Activated CD4-positive, alpha-beta memory T cell treated with anti-CD3 and anti-CD28 coated beads, Interleukin-2, amount 10 ng/mL, durations not matched to agents 7 days and 5 days (primary cell): Measurements from ENCODE around the gene OR9A2. TPM values are rescaled to one million over a fixed set of nuclear protein-coding genes. Genes with fewer than 3 reads are reported as not detected.

Experiments used
- CTCF ChIA-PET: fragments of 350-600 bp; sonication (Branson Sonifier 250); formaldehyde crosslinking; loops from one replicate; lab custom pipeline; 2021; ENCODE audit warnings: antibody characterized with exemption, inconsistent platforms; lab: Charles Lee
- POLR2A ChIA-PET: fragments of 350-600 bp; sonication (Branson Sonifier 250); formaldehyde crosslinking; loops from one replicate; lab custom pipeline; 2021; ENCODE audit warnings: antibody characterized with exemption; lab: Charles Lee
- DNase-seq: peaks from one replicate; pipeline ENCODE4 v3.0.0-alpha.2; 2020
- H3K27ac Mint-ChIP-seq: one replicate; pipeline ENCODE4 v1.8.0; 2021; ENCODE audit warnings: mild to moderate bottlenecking, mixed read lengths
- H3K27me3 Mint-ChIP-seq: one replicate; pipeline ENCODE4 v1.8.0; 2021; ENCODE audit warnings: mixed read lengths
- H3K36me3 Mint-ChIP-seq: one replicate; pipeline ENCODE4 v1.8.0; 2021; ENCODE audit warnings: low read depth, mixed read lengths
- H3K4me1 Mint-ChIP-seq: one replicate; pipeline ENCODE4 v1.8.0; 2021; ENCODE audit warnings: mixed read lengths
- H3K4me3 Mint-ChIP-seq: one replicate; pipeline ENCODE4 v1.8.0; 2021; ENCODE audit warnings: mild to moderate bottlenecking, mixed read lengths
- H3K9me3 Mint-ChIP-seq: one replicate; pipeline ENCODE4 v1.8.0; 2021; ENCODE audit warnings: mixed read lengths
- total RNA-seq, 2 experiments: library from RNA; stranded (reverse); gene quantifications; one replicate each; pipeline ENCODE4 v1.2.3, GENCODE V29; 2021

The OR9A2 gene
- total RNA-seq, 2 experiments from 2014 or later, result not detected

GRCh38 chr7:143043391-143043790, 16.5 kb upstream of the OR9A2 start:
- Mint-ChIP-seq H3K27me3 (peaks cover 12% of the 10 kb centered on the region), H3K4me3 (no peak overlapping the region), H3K36me3 (no peaks in the 10 kb centered on the region), H3K4me1 (no peaks in the 10 kb centered on the region), H3K9me3 (no peaks in the 10 kb centered on the region), H3K27ac (no peak overlapping the region)
- ChIA-PET POLR2A (interaction anchor here (1.0 kb wide), 1 partner anchor 32 kb away, joined by 3 read pairs; no protein-coding TSS in a partner anchor), CTCF (no interaction called here)
- DNase-seq, result no peak

- H3K27me3 Mint-ChIP-seq, result peaks cover 12% of the 10 kb centered on the region
- no peak for DNase-seq
- ChIA-PET POLR2A (interaction anchor here (1.0 kb wide), 1 partner anchor 32 kb away, joined by 3 read pairs; no protein-coding TSS in a partner anchor), CTCF (no interaction called here)
- H3K36me3 Mint-ChIP-seq, result no peaks in the 10 kb centered on the region
- H3K4me3 Mint-ChIP-seq, result no peak overlapping the region
- no peaks in the 10 kb centered on the region for H3K4me1 Mint-ChIP-seq
- no peaks in the 10 kb centered on the region for H3K9me3 Mint-ChIP-seq
- no peak overlapping the region for H3K27ac Mint-ChIP-seq
Observed at GRCh38 chr7:143042790-143043271, 15.9 kb upstream of the OR9A2 start.

GRCh38 chr7:143042159-143042789, 15.3 kb upstream of the OR9A2 start:
- H3K27me3 Mint-ChIP-seq, result peaks cover 12% of the 10 kb centered on the region
- ChIA-PET CTCF (no interaction called here), POLR2A (no interaction called here)
- no peaks in the 10 kb centered on the region for H3K36me3 Mint-ChIP-seq
- H3K4me3 Mint-ChIP-seq, result no peak overlapping the region
- H3K9me3 Mint-ChIP-seq, result no peaks in the 10 kb centered on the region
- DNase-seq, result no peak
- no peak overlapping the region for H3K27ac Mint-ChIP-seq
- no peaks in the 10 kb centered on the region for H3K4me1 Mint-ChIP-seq

DNA sequence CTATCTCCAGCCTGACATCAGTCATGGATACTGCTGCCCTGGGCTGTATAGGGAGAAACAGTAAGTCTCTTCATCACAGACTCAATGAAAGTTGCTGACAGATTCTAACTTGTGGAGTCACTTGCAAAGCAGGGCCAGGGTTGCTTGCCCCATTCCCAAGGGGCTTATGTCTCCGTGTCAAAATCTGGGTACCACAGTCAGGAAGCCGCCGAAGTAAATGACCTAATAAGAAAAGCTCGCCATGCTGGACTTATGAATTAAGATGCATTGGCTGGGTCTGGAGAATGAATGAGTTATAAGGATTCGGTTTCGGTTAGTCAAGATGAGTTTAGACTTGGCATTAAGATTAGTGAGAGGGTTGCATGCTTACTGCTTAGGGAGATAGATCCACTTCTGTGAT, 14.4 kb upstream of the OR9A2 start:
- CTCF ChIA-PET, result interaction anchor here (1.2 kb wide), 1 partner anchor 13 kb away, joined by 3 read pairs; no protein-coding TSS in a partner anchor
- Mint-ChIP-seq H3K27ac (no peak overlapping the region), H3K4me1 (no peaks in the 10 kb centered on the region), H3K27me3 (peaks cover 12% of the 10 kb centered on the region), H3K9me3 (no peaks in the 10 kb centered on the region), H3K36me3 (no peaks in the 10 kb centered on the region), H3K4me3 (no peak overlapping the region)
- POLR2A ChIA-PET, result no interaction called here
- DNase-seq, result no peak

DNA sequence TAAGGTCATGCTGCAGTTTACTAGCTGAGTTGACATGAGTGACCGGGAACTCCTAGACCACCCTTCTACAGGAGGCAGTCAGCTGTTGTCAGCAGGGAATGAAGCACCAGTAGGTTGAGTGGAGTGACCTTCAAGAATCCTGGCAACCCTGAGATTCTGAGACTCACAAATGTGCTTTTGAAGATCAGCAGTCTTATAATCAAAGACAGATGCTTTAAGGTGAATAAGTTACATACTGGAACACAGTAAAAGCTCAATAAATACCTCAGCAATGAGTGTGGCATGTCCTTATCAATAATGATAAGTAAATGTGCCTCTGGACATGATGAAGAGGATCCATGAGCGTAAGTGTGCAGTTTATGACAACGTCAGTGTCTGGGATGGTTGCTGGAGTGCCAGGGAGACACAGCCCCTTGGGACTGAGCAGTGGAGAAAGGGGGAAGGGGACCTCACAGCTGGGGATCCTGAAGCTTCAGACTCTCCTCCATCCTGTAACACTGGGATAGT, 13.3 kb upstream of the OR9A2 start:
- Mint-ChIP-seq H3K27ac (no peak overlapping the region), H3K36me3 (no peaks in the 10 kb centered on the region), H3K9me3 (peaks cover under 1% of the 10 kb centered on the region), H3K4me3 (no peak overlapping the region), H3K4me1 (no peaks in the 10 kb centered on the region), H3K27me3 (peaks cover 9% of the 10 kb centered on the region)
- ChIA-PET CTCF (interaction anchor here (1.2 kb wide), 1 partner anchor 12 kb away, joined by 3 read pairs; no protein-coding TSS in a partner anchor), POLR2A (no interaction called here)
- no peak for DNase-seq

DNA sequence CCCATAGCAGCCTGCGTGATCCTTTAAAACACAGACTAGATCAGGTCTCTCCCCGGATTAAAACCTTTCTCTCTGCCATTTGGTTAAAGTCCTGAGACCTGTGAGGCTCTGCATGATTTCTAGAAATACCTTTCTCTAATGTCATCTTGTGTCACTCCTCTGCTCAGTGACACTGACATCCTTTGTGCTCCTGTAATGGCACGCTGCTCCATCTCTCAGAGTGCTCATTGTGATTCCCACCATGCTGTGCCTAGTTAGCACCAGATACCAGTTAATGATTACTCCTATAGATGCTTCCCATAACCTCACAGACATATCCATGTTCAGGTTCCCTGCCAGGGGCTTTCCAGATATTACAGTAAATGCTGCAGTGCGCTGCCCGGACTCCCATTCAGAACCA, 11.7 kb upstream of the OR9A2 start:
- no peak overlapping the region for H3K27ac Mint-ChIP-seq
- no peaks in the 10 kb centered on the region for H3K4me1 Mint-ChIP-seq
- POLR2A ChIA-PET, result no interaction called here
- H3K36me3 Mint-ChIP-seq, result no peaks in the 10 kb centered on the region
- H3K9me3 Mint-ChIP-seq, result peaks cover 2% of the 10 kb centered on the region
- CTCF ChIA-PET, result no interaction called here
- no peak for DNase-seq
- no peak overlapping the region for H3K4me3 Mint-ChIP-seq
- peaks cover 18% of the 10 kb centered on the region for H3K27me3 Mint-ChIP-seq

DNA sequence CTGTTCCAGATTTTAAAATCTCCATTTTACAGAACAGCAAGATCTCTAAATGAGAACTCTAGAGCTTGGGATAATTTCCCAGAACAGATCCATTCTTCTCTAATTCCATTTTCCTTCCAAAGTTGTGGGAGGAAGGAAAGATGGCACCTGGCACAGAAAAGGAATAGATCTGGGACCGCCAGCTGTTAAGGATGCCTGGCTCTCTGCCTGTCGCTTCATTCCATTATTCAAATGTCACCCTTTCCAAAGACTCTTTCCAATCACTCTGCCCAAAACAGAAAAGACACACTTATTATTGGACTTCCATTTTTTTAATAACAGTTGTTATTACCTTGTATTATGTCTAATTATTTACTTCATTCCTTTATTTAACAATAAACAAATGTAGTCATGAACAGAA, 751 bp upstream of the OR9A2 start:
- Mint-ChIP-seq H3K9me3 (no peaks in the 10 kb centered on the region), H3K4me1 (peaks cover 4% of the 10 kb centered on the region), H3K4me3 (no peak overlapping the region), H3K27me3 (peaks cover 25% of the 10 kb centered on the region), H3K27ac (no peak overlapping the region), H3K36me3 (no peaks in the 10 kb centered on the region)
- no peak for DNase-seq
- ChIA-PET CTCF (interaction anchor here (1.1 kb wide), 1 partner anchor 13 kb away, joined by 3 read pairs; no protein-coding TSS in a partner anchor), POLR2A (no interaction called here)

DNA sequence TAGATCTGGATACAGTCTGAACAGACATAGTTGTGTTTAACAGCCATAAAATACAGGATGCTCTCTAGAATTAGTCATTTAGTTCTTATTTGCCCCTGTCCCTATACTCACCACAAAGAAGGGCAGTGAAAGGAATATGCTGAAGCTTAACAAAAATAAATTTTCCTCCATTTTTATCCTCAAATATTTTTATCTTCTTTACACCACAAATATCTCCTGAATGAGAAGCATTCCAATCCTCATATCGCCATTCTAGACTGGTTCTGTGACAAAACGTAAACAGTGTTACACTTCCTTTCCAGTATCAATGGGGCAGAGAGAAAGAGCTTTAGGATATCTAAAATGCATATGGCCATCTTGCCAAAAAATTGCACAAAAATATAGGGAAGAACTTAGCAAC, 1.6 kb downstream of the OR9A2 start:
- Mint-ChIP-seq H3K27ac (no peak overlapping the region), H3K9me3 (no peaks in the 10 kb centered on the region), H3K4me1 (no peaks in the 10 kb centered on the region), H3K27me3 (peaks cover 26% of the 10 kb centered on the region), H3K36me3 (no peaks in the 10 kb centered on the region), H3K4me3 (no peak overlapping the region)
- ChIA-PET POLR2A (no interaction called here), CTCF (no interaction called here)
- no peak for DNase-seq

GRCh38 chr7:143023047-143023446, 3.9 kb downstream of the OR9A2 start:
- Mint-ChIP-seq H3K36me3 (no peaks in the 10 kb centered on the region), H3K4me3 (no peak overlapping the region), H3K27me3 (peaks cover 26% of the 10 kb centered on the region), H3K9me3 (no peaks in the 10 kb centered on the region), H3K4me1 (no peaks in the 10 kb centered on the region), H3K27ac (no peak overlapping the region)
- ChIA-PET POLR2A (no interaction called here), CTCF (no interaction called here)
- no peak for DNase-seq

- H3K4me1 Mint-ChIP-seq, result no peaks in the 10 kb centered on the region
- peaks cover 29% of the 10 kb centered on the region for H3K27me3 Mint-ChIP-seq
- H3K4me3 Mint-ChIP-seq, result no peak overlapping the region
- ChIA-PET POLR2A (interaction anchor here (0.7 kb wide), 1 partner anchor 1156 kb away, joined by 3 read pairs; no protein-coding TSS in a partner anchor), CTCF (interaction anchor here (1.8 to 3.5 kb wide), 3 partner anchors 11 to 196 kb away, joined by 8 to 21 read pairs (median 8); no protein-coding TSS in a partner anchor)
- no peak for DNase-seq
- H3K9me3 Mint-ChIP-seq, result no peaks in the 10 kb centered on the region
- H3K27ac Mint-ChIP-seq, result no peak overlapping the region
- H3K36me3 Mint-ChIP-seq, result no peaks in the 10 kb centered on the region
Observed at GRCh38 chr7:143018931-143019330, 8.0 kb downstream of the OR9A2 start.

- H3K4me1 Mint-ChIP-seq, result no peaks in the 10 kb centered on the region
- H3K9me3 Mint-ChIP-seq, result no peaks in the 10 kb centered on the region
- no peak overlapping the region for H3K27ac Mint-ChIP-seq
- peaks cover 29% of the 10 kb centered on the region for H3K27me3 Mint-ChIP-seq
- ChIA-PET POLR2A (no interaction called here), CTCF (interaction anchor here (1.0 to 3.5 kb wide), 4 partner anchors 9 to 198 kb away, joined by 3 to 21 read pairs (median 10); no protein-coding TSS in a partner anchor)
- H3K36me3 Mint-ChIP-seq, result no peaks in the 10 kb centered on the region
- DNase-seq, result no peak
- H3K4me3 Mint-ChIP-seq, result no peak overlapping the region
Observed at GRCh38 chr7:143016996-143017395, 9.9 kb downstream of the OR9A2 start.

GRCh38 chr7:143015926-143016490, 10.9 kb downstream of the OR9A2 start:
- no peak for DNase-seq
- CTCF ChIA-PET, result interaction anchor here (0.5 to 3.5 kb wide), 5 partner anchors 8 to 766 kb away, joined by 3 to 21 read pairs (median 6); no protein-coding TSS in a partner anchor
- Mint-ChIP-seq H3K9me3 (no peaks in the 10 kb centered on the region), H3K4me3 (no peak overlapping the region), H3K27ac (no peak overlapping the region), H3K27me3 (peaks cover 25% of the 10 kb centered on the region), H3K36me3 (no peaks in the 10 kb centered on the region), H3K4me1 (no peaks in the 10 kb centered on the region)
- POLR2A ChIA-PET, result no interaction called here

DNA sequence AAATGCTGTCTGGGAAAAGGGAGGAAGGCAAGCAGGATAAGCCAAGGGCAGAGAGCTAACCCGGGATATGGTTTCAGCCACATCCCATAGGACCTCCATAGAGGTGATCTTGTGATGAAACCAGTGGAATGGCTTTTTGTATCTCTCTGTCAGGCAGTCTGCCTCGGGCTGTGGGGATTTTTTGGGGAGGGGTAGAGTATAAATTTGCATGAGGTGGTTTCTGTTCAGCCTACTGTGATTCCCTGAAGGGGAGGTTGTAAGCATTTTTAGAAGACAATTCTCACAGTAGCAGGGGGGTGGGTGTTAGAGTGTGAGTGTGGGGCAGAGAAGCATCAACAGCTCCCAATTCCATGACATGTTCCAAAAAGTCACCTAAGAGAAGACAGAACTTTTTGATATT, 11.8 kb downstream of the OR9A2 start:
- DNase-seq, result no peak
- Mint-ChIP-seq H3K4me3 (no peak overlapping the region), H3K36me3 (no peaks in the 10 kb centered on the region), H3K27me3 (peaks cover 25% of the 10 kb centered on the region), H3K9me3 (no peaks in the 10 kb centered on the region), H3K4me1 (no peaks in the 10 kb centered on the region), H3K27ac (no peak overlapping the region)
- POLR2A ChIA-PET, result no interaction called here
- CTCF ChIA-PET, result interaction anchor here (3.0 kb wide), 1 partner anchor 200 kb away, joined by 14 read pairs; no protein-coding TSS in a partner anchor
